ENCODE data around the gene RNF224.

Gene RNF224

DNA sequence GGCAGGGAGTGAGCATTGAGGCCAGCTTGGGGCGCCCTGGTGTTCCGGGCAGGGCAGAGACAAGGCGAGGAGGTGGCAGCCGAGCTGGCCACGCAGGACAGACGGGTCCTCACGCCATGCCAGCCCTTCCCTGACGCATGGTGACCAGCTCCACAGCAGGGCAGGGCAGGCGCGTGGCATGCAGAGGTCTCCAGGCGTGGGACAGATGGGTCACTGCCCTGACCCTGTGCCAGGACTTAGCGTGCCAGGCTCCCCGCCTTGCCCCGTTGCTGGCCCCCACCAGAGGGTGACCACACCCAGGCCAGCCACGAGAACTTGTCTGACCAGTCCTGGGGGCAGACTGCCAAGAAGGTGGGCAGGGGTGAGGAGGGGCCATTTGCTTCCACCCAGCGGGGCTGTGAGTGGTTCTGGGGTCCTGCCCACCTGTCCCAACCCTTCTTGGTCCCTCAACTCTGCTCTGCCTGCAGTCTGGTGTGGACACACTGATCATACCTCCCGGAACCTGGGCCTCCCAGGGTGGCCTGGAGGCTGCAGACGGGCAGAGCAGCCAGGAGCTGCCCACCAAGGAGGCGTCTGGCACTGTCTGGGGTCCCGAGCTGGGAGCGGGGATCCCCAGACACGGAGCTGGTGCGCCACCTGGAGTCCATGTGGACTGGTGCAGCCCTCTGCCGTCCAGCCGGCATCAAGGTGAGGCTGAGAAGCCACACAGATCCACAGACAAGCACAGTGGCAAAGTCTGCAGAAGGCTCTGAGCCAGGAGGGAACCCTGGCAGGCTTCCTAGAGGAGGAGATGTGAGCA lies at the start of gene RNF224:
Gene RNF224, plus strand, starts transcription at position 449 of the 799 bp plus-strand sequence. CDS start 834 bp downstream, outside the sequence.
- peak; percentile 54 for DNase-seq

DNA sequence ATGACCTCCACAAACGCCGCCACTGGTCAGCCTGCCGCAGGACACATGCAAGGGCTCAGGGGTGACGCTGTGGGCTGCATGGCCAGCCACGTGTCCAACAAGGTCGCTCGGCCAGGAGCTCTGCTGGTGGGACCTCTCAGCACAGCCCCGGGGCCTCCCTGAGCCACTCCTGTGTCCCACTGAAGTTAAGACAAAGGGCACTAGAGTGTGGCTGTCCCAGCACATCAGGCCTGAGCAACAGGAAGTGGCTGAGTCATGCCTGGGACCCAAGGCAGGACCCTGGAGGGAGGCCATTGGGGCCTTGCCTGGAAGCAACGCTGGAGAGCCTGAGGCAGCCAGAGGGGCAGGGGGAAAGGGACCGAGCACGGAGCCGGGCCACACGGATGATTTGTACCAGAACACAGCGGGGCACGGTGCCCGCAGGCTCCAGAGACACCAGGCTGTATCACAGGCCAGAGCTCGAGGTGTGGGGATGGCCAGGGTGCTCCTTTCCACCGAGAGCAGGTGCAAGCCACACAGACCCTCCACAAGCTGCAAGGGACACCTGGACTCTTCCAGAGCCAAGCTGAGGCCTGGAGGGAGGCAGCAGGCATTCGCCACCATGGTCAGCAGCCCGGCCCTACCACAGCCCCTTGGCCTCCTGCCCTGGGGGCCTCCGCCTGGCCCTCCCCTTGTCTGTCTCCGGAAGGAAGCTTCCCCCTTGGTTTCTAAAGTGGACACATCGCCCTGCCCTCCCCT lies 48.9 kb upstream of the RNF224 start:
- no peak for DNase-seq

DNA sequence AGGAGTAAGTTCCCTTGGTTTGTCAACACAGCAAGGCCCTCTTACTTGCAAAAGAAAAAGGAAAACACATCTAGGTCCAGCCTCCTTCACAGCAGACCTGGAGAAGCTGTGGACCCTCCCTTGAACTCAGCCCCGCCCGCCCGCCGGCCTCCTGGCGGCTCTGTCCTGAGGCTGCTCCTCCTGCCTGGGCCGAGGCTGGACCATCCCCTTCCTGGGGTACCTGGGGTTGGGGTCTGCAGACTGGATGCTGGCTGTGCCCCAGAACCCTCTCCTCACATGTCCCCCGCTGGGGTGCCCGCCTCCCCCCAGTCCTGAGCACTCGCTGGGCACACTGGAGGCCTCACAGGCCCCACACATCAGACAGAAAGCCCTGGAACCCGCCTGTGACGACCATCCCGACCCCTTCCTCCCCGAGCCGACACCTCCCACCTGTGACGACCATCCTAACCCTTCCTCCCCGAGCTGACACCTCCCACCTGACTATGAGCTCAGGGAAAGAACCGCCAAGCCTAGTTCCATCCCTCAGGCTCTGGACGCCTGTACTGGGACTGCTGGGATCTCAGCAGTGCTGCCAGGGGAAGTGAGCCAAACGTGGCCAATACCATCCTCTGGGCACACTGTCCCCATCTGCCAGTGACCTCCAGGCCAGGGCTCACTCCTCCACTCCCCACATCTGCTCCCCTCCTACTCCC lies 48.2 kb upstream of the RNF224 start:
- DNase-seq = no peak

- DNase-seq = no peak
These were observed 47.5 kb upstream of the RNF224 start for GRCh38 chr9:137179761-137180160.

DNA sequence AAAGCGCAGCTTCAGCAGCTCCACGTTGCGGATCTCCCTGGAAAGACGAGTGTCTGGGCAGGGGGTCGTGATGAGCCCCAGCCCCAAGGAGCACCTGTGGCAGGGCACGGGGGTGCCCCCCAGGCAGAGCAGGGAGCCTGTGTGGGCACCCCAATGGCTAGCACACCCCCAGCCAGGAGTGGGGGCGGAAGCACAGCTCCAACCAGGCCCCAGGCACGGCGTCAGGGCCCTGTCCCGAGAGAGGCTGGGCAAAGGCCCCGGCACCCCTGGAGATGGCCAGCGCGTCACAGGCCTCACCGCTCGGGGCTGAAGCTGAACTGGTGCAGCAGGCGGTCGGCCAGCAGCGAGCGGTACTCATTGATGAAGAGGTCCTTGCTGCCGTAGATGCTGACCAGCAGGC lies 46.8 kb upstream of the RNF224 start:
- no peak for DNase-seq

GRCh38 chr9:137181680-137182079 lies 45.6 kb upstream of the RNF224 start:
- no peak for DNase-seq

- no peak for DNase-seq
These were observed 44.5 kb upstream of the RNF224 start for GRCh38 chr9:137182836-137183235.

DNA sequence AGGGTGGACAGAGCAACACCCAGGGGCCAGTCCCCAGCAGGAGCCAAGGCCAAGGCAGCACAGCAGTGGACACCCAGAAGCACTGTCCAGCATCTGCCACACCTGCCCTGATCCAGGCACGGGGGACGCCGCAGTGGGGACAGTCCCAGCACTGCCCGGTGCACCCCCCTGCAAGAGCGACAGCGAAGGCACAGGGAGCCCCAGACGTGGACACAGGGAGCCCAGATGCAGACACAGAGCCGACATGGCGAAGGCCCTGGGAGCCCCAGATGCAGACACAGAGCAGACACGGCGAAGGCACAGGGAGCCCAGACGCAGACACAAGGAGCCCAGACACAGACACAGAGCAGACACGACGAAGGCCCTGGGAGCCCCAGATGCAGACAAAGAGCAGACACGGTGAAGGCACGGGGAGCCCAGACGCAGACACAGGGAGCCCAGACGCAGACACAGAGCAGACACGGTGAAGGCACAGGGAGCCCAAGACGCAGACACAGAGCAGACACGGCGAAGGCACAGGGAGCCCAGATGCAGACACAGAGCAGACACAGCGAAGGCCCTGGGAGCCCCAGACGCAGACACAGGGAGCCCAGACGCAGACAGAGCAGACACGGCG lies 43.2 kb upstream of the RNF224 start:
- DNase-seq = no peak

GRCh38 chr9:137184881-137185660 lies 42.2 kb upstream of the RNF224 start:
- no peak for DNase-seq

DNA sequence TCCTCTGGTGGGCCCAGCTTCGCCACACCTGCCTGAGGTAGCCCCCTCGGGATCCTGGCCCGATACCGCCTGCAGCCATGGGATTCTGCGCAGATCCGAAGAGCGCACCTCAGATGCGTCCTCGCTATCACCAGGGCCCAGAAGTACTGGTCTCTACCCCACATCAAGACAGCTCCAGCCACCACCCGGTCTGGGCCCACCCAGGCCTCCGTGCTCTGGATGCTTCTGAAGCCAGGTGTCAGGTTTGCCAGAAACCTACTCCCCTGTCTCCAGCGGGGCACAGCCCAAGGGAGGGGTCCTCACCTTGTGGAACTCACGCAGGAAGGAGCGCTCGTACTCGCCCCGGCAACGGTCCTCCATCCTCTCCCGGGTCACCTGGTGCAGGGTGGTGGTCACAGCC lies 41.4 kb upstream of the RNF224 start:
- no peak for DNase-seq

DNA sequence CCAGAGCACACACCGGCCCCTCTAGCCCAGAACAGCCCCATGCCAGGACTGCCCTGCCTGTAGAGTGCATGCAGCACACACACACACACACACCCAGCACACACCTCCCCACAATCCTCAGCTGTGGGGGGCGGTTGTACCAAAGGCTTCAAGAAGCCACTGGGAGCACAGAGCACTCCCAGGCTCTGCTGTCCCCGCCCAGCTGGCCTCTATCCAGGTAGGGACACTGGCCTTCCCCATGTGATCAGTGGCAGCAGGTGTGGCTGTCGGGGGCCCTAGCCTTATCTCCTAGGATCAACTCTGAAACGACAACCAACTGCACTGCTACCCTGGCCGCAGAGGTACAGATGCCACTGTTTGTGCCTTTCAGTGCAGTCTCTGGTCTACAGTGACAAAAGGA lies 40.9 kb upstream of the RNF224 start:
- DNase-seq = no peak

- DNase-seq = no peak
These were observed 39.9 kb upstream of the RNF224 start for GRCh38 chr9:137187386-137187785.

DNA sequence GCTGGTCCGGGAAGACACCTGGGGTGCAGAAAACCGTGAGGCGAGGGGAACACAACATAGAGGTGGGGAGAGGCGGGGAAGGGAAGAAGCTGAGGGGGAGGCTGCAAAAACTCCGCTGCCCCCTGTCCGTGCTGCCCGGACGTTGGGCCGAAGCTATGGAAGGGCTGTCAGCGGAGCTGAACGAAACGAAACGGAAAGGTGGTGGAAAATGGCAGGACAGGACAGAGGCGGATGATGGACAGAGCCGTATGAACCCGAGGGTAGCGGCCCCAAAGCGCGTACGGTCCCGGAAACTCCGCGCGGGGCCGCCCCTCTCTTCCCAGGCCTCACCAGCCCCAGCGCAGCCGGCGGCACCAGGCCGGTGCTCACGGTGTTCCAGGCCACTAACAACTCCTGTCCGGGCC lies 39.2 kb upstream of the RNF224 start:
- DNase-seq = no peak

GRCh38 chr9:137188490-137189296 lies 38.6 kb upstream of the RNF224 start, which contains the start of the genes ANAPC2 and SSNA1:
Gene ANAPC2, minus strand, starts transcription at chr9:137188560. Its CDS starts 28 bp downstream, at chr9:137188532.
Gene SSNA1, plus strand, starts transcription at chr9:137188676. Its CDS starts 51 bp downstream, at chr9:137188727.
- DNase-seq = peak; percentile 73

DNA sequence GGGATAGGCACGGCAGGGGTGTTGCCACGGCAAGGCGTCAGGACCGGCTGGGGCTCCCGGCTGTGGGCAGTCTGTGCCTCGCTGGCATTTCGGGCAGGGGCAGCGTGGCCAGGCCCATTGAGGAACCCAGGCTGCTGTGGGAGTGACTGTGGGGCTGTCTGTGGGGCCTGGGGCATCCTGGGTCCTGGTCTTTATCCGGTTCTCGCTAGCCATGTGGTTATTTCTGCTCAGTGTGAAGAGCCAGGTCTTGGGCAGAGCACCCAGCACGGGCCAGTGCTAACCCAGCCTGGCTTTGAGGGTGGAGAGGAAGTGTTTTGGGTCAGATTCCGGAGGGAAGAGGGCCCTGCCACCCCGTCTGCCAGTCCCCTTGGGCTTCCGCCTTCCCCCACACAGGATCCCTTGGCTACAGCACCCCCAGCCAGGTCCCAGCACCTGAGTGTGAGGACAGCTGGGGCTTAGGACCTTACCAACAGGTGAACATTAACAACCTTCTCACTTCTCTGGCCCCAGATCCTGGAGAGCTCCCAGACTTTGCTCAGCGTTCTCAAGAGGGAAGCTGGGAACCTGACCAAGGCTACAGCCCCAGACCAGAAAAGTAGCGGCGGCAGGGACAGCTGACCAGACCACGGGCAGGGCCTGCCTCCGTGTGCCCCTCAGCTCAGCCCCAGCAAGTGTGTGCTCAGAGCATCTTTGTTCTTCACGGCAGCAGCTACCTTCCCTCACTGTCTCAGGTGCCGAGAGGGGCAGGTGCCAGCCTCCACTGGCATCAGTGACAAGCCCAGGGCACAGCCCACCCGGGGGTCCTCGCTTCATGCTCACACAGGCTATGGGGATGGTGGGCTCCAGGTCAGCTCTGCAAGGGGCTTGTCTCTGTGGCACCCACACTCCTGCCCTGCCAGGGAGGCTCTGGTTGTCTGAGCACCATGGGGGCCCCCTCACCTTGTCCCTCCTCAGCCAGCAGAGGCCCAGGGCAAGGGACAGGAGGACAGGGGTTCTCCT lies 37.7 kb upstream of the RNF224 start:
- no peak for DNase-seq

- DNase-seq = no peak
These were observed 36.9 kb upstream of the RNF224 start for GRCh38 chr9:137190315-137190856.

DNA sequence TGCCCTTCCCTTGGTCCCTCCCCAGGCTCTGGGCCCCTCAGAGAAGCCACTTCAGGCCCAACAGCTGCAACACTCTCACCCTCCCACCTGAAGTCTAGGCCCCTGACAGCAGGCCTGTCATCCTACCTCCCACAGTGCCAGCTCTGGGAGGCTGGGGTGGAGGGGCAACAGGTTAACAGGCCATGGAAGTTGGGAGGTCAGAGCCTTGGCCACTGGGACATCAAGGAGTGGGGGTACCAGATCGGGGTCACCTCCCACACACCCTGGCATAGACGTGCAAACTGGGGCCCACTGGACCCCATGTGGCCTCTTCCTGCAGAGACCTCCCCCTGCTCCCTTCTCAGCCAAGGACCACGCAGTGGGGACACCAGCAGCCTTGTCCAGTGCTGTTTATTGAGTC lies 36.1 kb upstream of the RNF224 start:
- no peak for DNase-seq

- no peak for DNase-seq
These were observed 35.4 kb upstream of the RNF224 start for GRCh38 chr9:137191691-137192447.

GRCh38 chr9:137192448-137192780 lies 34.9 kb upstream of the RNF224 start:
- no peak for DNase-seq

Measured in NCI-H1105 treated with DMSO at 0.1 percent for 48 hours (cell line).